HG03571 (cell line): ENCODE results near the gene ZFYVE1.
"Not testable (repeated sequence)": the region's sequence is repeated elsewhere in the genome, so short reads cannot be mapped to it uniquely, and the experiment has no call there.

Source experiments
- ATAC-seq: cut with Tn5 transposase; IDR thresholded peaks from one replicate; pipeline ENCODE4 v1.9.1; 2021; ENCODE audit not compliant: unreplicated experiment

The ZFYVE1 gene

DNA sequence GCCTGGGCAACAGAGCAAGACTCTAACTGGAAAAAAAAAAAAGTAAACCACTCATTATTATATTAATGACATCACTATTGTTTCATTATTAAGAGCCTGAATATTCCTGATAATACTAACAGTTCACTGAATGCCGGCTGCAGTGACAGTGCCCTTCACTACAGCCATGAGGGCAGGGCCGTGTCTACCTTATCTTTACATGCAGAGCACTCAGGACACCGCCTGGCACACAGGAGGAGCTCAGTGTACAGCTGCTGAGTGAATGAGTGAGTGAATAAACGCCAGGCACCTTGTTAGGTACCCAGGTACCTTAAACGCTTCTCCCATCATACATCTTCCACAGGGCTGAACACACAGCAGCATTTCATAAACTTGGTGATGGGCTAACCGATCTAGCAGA lies 23.2 kb downstream of the ZFYVE1 start:
- no peak for ATAC-seq

DNA sequence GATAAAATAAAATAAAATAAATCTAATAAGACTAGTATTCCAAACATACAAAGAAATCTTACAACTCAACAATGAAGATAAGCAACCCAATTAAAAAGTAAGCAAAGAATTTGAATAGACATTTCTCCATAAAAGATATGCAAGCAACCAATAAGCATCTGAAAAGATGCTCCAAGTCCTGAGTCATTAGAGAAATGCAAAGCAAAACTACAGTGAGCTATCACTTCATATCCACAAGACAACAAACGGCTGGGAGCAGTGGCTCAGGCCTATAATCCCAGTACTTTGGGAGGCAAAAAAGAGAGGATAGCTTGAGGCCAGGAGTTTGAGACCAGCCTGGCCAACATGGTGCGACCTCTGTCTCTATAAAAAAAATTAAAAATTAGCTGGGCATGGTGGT lies 26.8 kb downstream of the ZFYVE1 start:
- ATAC-seq: no peak

DNA sequence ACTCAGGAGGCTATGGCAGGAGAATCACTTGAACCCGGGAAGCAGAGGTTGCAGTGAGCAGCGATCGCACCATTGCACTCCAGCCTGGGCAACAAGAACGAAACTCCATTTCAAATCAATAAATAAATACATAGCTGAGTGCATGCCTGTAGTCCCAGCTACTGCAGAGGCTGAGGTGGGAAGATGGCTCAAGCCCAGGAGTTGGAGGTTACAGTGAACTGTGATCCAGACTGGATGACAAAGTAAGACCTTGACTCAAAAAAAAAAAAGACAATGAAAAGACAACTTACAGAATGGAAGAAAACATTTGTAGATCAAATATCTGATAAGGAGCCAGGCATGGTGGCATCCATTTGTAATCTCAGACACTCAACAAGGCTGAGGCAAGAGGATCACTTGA lies 27.6 kb downstream of the ZFYVE1 start:
- no peak for ATAC-seq

DNA sequence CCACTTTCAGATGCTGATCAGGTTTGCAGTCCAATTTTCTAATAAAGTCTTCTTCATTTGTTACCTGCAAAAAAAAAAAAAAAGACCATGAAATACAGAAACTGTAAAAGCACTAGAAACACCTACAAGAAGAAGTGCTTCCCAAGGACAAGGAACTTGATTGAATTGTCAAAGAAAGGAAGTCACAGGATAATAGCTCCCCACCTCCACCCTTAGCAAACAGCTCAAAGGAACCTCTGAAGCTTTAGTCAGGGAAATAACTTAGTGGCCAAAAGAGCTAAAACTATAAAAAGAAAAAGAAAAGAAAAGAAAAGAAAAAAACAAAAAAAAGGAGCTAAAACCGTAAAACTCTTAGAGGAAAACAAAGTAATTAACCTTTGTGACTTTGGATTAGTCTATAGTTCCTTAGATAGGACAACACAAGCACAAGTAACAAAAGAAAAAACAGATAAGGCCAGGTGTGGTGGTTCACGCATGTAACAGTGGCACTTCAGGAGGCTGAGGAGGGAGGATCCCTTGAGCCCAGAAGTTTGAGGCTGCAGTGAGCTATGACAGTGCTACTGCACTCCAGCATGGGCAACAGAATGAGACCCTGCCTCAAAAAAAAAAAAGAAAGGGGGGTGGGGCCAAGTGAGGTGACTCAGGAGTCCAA lies 28.5 kb downstream of the ZFYVE1 start:
- ATAC-seq: no peak

DNA sequence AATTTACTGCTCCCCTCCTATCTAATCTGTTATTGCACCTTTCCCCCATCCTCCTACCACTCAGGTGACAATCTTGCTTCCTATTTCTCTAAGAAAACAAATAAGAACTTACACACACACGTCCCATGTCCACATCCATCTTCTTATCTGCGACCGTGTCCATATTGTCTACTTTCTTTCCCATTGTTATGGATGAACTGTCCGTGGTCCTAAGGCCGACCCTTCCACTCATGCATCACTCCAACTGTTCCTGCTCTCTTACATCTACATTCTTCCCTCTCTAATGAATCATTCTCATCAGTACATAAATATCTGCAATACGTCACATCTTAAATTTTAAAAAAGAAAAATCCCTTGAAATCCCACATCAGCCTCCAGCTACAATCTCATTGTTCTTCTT lies 30.0 kb downstream of the ZFYVE1 start:
- ATAC-seq: no peak

DNA sequence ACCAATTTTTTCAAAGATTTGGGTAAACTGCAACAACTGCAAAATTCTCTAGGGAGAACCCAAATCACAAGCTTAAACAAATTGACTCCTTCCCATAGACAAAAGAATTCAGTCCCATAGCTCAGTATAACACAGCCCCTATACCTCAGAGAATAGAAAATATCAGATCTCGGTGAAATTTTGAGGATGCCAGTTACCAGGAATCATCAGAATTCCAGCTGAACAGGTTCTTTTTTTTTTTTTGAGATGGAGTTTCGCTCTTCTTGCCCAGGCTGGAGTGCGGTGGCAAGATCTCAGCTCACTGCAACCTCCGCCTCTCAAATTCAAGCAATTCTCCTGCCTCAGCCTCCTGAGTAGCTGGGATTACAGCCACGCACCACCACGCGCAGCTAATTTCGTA lies 36.7 kb downstream of the ZFYVE1 start:
- ATAC-seq: no peak

DNA sequence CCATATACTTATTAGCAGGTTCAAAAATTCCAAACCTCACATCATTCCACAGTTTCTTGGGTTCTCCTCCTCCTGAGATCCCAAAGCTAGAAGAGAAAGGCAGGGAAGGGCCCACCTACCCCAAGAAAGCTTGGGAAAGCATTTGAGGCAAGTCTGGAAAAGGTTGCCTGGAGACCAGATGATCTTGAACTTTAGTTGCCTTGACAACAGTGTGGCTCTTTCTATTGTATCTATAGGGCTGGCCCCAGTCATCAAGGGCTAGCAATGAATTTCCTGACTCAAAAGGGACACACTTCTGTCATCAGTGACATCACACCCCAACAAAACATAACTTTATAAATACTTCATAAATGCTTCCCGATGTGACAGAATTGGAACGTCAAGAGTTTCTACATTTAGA lies 40.0 kb downstream of the ZFYVE1 start:
- no peak for ATAC-seq

DNA sequence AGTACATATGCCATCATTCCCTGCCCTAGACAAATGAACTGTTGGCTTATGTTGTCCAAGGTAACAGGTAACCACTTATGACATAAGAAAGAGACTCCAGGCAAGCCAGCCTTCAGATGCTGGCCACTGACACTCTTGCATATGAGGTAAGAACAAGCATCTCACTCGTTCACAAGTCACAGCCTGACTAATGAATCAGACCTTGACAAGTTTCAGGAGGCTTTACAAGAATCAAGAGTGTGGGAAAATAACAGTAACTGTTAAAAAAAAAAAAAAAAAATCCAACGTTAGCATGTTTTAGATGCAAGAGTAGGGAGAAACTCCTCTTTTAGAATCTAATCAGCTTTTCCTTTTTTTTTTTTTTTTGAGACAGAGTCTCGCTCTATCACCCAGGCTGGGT lies 40.7 kb downstream of the ZFYVE1 start:
- ATAC-seq: no peak

DNA sequence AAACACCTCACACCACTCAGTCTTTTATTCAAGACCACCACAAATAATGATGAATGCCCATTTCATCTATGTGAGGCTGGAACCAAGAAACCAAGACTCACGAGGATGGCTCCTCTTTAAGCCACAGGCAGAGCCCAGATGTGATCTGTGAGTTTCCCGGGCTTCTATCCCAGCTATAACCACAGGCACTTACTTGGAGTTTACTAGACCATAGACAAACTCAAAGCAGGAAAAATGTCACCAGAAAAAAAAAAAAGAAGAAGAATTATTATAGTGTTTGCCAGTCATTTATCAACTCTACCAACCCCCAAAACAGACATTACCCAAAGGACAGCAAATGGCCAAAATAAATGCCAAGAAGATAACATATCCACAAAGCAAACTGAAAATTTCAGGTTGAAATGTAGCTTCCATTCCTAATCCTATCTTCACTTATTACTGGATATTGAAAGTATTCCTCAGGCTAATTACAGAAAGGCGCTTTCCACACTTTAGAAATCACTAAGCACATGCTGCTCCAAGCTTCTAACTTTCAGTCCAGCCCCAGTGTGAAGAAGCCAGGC lies 44.7 kb downstream of the ZFYVE1 start:
- ATAC-seq: no peak

DNA sequence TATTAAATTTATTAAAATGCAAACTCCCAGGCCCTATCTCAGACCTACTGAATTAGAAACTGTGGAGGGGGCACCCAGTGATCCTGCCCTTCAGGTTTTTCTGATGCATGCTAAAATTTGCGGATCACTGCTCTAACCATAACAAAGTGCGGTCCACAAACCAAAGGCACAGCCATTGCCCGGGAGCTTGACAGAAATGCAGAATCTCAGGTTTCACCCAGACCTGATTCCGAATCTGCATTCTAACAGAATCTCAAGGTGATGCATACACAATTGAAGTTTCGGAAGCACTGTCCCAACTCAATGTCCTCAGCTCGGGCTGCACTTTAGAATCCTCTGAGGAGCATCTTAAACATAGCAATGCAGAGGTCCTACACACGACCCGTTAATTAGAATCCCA lies 46.0 kb downstream of the ZFYVE1 start:
- ATAC-seq: no peak

DNA sequence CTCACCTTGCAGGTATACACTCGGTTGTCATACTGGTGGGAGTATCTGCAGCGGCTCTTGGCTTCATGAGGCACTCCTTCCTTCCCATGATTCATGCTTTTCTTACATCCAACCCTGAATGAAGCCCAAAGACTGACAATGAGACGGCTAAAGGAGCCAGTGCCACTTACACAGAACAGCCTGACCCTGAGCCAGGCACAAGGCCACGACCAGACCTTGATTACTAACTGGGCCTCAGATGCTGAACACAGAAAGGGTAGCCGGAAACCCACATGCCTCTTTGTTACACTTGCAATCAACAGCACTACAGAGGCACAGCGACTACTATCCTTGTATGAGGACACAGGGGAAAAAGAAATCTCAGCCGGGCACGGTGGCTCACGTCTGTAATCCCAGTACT lies 48.0 kb downstream of the ZFYVE1 start:
- no peak for ATAC-seq

DNA sequence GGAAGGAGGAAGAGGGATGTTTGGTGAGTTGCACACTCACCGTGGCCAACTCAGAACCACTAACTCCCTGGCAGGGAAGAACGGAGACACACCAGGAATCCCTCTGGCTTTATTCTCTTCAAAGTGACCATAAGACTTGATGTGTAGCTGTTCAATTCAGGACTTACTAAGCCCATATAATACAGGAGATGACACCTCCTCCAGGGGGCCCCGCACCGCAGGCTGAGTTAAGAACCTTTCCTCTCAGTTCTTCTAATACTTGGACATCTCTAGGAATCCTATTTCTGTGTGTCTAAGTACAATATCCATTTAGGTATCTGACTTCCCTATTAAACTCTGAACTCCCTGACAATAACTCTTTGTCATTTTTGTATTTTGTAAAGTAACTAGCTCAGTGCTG lies 51.1 kb downstream of the ZFYVE1 start:
- ATAC-seq: no peak

DNA sequence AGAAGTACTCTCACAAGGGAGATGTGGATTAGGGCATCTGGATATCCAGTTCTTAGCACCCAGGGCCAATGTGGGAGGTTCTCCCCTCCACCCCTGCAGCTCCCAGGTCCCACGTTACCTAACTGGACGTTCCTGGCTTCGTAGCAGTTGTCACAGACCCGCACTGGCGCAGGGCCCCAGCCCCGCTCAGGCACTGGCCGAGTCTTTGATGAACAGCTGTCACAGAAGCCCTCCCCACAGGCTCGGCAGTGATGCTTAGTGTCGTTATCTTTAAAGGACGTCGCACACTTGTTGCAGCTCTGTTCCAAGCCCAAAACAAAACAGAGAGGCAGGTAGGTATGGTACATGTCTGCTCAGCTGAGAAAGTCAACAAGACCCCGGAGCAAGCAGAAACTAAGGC lies 52.2 kb downstream of the ZFYVE1 start:
- no peak for ATAC-seq

DNA sequence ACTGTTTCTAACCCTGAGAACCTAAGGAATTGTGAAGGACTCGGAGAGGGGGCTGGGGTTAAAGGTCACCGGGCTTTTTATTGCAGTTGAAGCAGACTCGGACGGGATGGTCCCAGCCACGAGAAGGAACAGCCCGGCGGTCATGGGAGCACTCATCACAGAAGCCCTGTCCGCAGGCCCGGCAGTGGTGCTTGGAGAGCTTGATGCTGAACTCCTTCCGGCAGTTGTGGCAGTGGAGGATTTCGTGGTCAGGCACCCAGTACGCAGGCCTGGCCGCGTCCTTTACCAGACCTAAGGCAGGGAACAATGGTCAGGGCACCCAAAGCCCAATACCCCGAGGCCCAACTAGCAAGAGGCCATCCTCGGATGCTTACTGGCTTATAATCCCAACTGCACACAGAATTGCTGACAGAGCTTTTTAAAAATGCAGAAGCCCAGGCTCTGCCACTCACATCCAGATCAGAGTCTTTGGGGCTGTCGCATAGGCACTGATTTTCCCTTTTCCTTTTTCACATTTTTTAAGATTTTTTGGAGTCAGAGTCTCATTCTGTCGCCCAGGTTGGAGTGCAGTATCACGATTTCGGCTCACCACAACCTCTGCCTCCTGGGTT lies 56.0 kb downstream of the ZFYVE1 start:
- ATAC-seq: no peak

DNA sequence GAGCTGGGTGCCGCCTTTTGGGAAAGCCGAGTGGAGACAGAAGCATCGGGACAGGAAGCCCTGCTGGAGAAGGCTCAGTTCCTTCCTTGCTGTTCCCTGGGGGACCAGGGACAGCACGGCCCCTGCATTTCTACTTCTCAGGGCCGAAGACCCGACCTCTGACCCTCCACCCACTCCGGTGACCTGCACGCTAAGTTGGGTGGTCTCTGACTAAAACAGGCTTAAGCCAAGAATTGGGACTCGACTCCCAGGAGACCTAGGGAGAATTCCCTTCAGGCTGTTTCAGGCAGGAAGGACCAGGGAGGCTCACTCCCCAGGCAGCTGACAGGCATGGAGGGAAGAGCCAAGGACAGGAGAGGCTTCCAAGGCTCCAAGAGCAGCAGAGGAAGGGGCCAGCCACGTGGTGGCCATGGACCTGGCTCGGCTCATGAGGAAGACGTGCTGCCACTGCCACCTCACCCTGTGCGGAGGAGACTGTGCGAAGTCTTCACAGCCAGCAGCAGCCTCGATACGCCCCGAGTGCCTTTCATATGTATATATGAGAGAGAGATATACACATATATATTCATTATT lies 56.8 kb downstream of the ZFYVE1 start:
- no peak for ATAC-seq

DNA sequence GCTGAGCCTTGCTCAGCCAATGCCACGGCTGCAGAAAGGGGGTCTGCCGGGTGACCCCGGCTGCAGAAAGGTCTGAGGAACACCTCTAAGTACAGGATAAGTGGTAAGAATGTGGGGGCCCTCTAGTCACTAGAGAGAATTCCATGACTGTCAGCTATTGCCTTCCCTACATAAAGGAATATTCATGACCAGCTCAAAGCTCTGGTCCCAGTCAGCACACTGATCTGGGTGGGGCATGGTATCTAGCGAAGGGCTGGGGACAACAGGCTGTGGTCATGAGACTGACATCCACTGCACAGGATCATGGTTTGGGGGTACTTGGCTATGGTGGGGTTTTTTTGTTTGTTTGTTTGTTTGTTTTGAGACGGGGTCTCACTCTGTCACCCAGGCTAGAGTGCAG lies 58.6 kb downstream of the ZFYVE1 start:
- ATAC-seq: no peak

DNA sequence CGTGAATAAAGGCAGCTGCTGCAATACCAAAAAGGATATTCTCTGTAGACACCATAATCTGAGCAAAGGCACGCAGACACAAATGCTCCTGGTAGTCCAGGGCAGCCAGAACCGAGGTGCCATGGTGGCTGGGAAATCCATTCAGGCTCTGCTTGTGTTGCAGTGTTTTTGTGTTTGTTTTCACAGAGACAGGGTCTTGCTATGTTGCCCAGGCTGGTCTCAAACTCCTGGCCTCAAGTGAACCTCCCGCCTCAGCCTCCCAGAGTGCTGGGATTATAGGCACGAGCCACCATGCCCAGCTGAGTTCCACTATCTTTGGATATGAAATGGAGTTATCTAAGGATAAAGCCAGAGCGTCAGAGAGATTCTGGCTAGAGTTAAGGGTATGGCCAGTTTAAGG lies 60.9 kb downstream of the ZFYVE1 start:
- ATAC-seq: no peak

DNA sequence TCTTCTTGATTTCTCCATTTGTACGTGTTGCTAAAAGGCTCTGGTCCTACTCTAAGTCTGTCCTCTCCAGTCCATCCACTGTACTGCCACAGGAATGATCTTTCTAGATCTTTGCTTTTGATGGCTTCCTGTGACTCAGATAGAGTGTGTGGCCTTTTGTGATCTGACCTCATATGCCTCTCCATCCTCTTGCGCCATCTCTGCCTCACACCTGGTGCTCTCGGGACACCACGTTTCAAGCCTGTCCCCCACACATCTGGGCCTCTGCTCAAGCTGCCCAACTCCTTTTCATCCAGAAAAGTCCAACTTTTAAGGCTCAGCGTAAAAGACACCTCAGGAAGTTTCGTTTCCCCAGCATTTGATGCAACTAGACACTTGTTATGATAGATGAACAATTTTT lies 61.7 kb downstream of the ZFYVE1 start:
- no peak for ATAC-seq

DNA sequence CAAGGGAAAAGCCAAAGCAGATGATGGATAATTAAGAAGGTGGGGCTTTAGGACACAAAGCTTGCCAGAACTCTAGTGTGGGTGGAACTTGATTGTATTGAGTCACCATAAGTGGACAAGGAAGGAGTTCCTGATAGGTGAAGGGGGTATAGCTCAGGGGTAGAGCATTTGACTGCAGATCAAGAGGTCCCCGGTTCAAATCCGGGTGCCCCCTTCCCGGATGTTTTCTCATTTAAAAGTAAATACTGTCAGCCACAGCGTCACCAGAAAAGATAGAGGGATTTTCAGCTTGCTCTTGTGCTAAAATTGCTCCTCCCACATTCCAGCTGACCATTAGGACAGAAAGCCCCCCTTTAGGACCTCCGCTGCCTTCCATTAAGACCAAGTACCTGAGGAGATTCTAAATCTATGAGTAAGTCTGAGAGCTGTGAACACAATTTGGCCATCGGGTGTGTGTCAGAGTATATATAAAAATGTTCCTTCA lies 64.0 kb downstream of the ZFYVE1 start:
- ATAC-seq: no peak

DNA sequence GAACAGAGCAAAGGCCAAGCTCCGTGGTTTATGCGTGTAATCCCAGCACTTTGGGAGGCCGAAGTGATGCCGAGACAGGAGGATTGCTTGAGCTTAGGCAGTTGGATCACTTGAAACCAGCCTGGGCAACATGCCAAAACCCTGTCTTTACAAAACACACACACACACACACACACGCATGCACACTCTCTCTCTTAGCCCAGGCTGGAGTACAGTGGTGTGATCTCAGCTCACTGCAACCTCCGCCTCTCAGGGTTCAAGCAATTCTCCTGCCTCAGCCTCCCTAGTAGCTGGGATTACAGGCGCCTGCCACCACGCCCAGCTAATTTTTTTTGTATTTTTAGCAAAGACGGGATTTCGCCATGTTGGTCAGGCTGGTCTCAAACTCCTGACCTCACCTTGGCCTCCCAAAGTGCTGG lies 64.6 kb downstream of the ZFYVE1 start:
- ATAC-seq: not testable (repeated sequence)

DNA sequence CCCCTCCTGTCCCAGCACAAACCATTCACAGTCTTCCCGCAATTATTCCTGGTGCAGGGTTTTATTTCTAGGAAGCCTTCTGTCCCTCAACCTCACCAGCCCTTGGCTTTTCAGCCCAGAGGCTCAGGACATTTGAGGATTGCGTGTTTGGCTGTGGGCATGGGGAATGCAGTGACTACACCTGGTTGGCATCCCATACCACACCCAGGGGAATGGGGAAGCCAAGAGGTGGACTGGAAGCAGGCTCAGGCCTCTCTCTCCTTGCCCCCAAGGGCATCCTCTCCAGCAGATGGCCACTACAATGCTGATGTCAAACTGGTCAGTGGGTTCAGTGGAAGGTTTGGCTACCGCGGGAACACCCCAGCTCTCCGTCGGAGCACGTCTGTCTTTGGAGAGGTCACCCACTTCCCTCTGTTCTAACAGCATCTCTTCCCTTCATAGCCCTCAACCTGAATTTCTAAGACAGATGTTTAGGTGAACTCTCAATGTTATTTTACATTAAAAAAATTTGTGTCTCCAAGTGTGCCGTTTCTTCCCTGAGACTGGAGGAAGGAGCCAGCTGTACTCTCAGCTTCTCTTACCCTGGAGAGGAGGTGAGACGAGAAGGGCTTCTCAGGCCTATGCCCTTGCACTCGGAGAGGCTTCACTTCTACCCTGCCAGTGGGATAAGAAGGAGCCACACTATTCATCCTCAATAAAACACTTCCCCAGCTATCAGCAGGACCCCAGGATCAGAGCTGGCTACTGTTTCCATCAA lies 65.1 kb downstream of the ZFYVE1 start:
- no peak for ATAC-seq

DNA sequence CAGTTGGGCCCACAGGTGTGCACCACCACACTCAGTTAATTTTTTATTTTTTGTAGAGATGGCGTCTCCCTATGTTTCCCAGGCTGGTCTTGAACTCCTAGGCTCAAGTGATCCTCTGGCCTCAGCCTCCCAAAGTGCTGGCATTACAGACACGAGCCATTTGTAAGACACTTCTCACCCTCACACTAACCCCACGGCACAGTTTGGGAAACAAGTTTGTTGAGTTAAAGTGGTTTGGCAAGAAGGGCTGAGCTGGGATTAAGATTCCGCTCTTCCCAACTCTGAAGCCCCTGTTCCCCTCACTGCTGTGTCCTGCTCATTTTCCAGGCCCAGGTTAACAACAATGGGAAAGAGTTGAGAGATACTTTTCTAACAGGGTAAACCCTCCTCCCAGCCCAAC lies 65.9 kb downstream of the ZFYVE1 start:
- not testable (repeated sequence) for ATAC-seq
